Measurements from ENCODE around the gene BBS9.

DNA sequence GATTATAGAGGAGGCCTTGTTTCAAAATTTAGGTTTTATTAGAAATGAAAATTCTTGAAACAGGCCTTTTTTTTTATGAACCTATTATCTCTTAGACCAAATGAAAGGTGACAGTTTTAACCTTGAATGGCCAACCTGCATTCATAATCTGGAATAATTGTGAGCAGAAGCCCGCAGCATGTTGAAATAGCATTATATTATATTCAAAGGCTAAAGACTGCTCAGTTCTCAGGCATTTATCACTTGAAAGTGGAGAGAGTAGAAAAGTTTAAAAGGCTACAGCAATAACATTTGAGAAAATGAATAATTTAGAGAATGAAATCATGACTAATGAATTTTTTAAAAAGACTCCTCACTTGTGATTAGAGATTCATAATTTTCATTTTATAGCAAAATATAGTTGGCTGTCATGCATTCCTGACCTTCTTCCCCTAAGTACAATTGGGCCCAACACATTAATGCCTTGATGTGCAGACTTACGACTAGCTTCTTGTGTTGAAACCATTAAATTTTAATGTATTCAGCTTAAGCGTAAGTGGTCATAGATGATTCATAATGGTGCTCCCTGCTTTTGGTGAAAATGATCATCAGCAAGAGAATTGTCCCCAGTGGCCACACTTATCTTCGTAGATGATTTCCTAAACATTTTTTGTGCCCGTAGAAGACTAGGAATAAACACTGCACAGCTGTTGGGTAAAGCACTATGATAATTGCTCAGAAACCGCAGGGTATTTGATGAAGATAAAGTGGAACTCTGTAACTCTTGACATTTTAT is 429.4 kb downstream of the BBS9 start:
- TF ChIP-seq, protein P1, sequence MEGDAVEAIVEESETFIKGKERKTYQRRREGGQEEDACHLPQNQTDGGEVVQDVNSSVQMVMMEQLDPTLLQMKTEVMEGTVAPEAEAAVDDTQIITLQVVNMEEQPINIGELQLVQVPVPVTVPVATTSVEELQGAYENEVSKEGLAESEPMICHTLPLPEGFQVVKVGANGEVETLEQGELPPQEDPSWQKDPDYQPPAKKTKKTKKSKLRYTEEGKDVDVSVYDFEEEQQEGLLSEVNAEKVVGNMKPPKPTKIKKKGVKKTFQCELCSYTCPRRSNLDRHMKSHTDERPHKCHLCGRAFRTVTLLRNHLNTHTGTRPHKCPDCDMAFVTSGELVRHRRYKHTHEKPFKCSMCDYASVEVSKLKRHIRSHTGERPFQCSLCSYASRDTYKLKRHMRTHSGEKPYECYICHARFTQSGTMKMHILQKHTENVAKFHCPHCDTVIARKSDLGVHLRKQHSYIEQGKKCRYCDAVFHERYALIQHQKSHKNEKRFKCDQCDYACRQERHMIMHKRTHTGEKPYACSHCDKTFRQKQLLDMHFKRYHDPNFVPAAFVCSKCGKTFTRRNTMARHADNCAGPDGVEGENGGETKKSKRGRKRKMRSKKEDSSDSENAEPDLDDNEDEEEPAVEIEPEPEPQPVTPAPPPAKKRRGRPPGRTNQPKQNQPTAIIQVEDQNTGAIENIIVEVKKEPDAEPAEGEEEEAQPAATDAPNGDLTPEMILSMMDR (IDR thresholded peaks at IDR 0.05) = no peak
- TF ChIP-seq POLR2A (IDR thresholded peaks at IDR 0.05) (no peak), EP300 (IDR thresholded peaks at IDR 0.05; ENCODE audit: low read depth) (no peak), POLR2AphosphoS5 (IDR thresholded peaks at IDR 0.05) (no peak)
